ENCODE data around the gene MX1. TPM values are rescaled to one million over a fixed set of nuclear protein-coding genes. Genes with fewer than 3 reads are reported as not detected.

Gene MX1
- total and polyA plus RNA-seq, 7 donors: 2.2 to 14.9 (median 3.8) TPM

DNA sequence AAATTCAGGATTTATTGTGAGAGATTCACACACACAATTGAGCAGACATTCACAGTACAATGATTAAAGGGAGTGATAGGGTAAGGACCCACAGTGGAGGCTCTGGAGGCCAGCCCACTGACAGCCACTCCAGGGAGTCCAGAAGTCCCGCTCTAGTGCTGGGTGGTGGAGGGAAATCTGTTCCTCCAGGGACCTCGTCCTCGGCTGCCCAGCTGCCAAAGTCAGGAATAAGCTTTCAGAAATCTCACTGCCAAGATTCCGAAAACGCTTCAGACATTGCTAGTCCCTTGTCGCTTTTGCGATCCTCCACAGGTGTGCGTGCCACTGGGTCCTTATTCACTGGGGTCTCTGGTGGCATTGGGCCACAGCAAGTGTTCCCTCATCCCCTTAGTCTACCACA, 2.3 kb downstream of the MX1 start:
- peaks cover 0 to 30% (median 0%) of the 10 kb centered on the region in 3 donors for H3K27me3 ChIP-seq (ENCODE audit: insufficient read depth in 3 of 3, low read length in 2 of 3)
- no peak overlapping the region for H3K27ac ChIP-seq
- H3K36me3 ChIP-seq (ENCODE audit: insufficient read depth in 1 of 2, low read depth in 1 of 2): peaks cover 0 to 9% of the 10 kb centered on the region in 2 donors
- H3K9me3 ChIP-seq: no peaks in the 10 kb centered on the region
- ATAC-seq (no peak), DNase-seq (no peak)
- intact Hi-C loops (cut with DNase I): no loop called here
- H3K4me3 ChIP-seq: no peak overlapping the region
- TF ChIP-seq, protein P1, sequence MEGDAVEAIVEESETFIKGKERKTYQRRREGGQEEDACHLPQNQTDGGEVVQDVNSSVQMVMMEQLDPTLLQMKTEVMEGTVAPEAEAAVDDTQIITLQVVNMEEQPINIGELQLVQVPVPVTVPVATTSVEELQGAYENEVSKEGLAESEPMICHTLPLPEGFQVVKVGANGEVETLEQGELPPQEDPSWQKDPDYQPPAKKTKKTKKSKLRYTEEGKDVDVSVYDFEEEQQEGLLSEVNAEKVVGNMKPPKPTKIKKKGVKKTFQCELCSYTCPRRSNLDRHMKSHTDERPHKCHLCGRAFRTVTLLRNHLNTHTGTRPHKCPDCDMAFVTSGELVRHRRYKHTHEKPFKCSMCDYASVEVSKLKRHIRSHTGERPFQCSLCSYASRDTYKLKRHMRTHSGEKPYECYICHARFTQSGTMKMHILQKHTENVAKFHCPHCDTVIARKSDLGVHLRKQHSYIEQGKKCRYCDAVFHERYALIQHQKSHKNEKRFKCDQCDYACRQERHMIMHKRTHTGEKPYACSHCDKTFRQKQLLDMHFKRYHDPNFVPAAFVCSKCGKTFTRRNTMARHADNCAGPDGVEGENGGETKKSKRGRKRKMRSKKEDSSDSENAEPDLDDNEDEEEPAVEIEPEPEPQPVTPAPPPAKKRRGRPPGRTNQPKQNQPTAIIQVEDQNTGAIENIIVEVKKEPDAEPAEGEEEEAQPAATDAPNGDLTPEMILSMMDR (IDR thresholded peaks at IDR 0.05): no peak
- no peaks in the 10 kb centered on the region for H3K4me1 ChIP-seq
- 81 to 91% (median 83%) methylated on average over 8 of the region's 8 CpGs for WGBS, 3 donors

DNA sequence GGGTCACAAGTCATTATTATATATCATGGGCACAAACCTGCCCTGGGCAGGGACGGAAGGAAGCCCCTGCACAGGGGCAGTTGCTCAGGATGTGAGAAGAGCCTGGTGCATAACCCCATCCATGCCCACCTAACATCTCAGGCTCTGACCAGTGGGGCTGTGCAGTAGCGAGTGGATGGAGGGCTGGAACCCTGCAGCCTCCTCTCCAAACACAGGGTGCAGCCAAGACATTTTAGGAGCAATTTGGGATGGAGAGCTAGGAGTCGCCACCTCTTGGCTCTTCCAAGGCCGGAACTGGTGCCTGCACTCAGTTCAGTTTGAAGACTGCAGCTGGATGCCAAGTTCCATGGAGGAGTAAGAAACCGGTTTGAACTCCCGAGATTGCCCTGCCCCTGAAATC, 2.8 kb downstream of the MX1 start:
- no peak overlapping the region for H3K4me3 ChIP-seq
- H3K27me3 ChIP-seq (ENCODE audit: insufficient read depth in 3 of 3, low read length in 2 of 3): peaks cover 0 to 30% (median 0%) of the 10 kb centered on the region in 3 donors
- DNase-seq (no peak), ATAC-seq (no peak)
- H3K9me3 ChIP-seq: no peaks in the 10 kb centered on the region
- no peak overlapping the region for H3K27ac ChIP-seq
- WGBS, 3 donors: 75 to 82% (median 76%) methylated on average over 6 of the region's 6 CpGs
- peaks cover 0 to 9% of the 10 kb centered on the region in 2 donors for H3K36me3 ChIP-seq (ENCODE audit: insufficient read depth in 1 of 2, low read depth in 1 of 2)
- TF ChIP-seq, protein P1 (IDR thresholded peaks at IDR 0.05): no peak
- H3K4me1 ChIP-seq: no peaks in the 10 kb centered on the region
- intact Hi-C loops (cut with DNase I): no loop called here

DNA sequence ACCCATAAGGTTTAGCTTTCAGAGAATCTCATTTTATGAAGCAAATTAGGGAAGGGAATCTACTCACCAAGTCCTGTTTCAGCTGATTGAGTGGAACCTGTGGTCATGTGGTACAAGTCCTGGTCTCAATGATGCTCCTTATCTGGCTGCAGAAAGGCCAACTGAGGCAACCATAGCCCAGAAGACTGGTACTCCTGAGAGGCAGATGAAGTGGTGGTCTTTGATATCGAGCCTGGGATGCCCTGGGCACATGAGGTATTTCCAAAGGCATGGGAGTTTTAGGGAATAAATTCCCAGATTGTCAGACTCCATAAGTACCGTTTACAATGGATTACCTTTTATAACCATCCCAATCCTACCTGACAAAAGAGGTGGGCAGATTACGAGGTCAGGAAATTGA, 3.3 kb downstream of the MX1 start:
- intact Hi-C loops (cut with DNase I): no loop called here
- Histone ChIP-seq H3K27ac (no peak overlapping the region), H3K4me3 (no peak overlapping the region), H3K27me3 (ENCODE audit: insufficient read depth in 3 of 3, low read length in 2 of 3) (peaks cover 0 to 30% (median 0%) of the 10 kb centered on the region in 3 donors), H3K36me3 (ENCODE audit: insufficient read depth in 1 of 2, low read depth in 1 of 2) (peaks cover 0 to 9% of the 10 kb centered on the region in 2 donors), H3K4me1 (no peaks in the 10 kb centered on the region), H3K9me3 (no peaks in the 10 kb centered on the region)
- ATAC-seq (no peak), DNase-seq (no peak)
- WGBS, 3 donors: 81 to 95% (median 93%) methylated on average over 3 of the region's 3 CpGs
- TF ChIP-seq, protein P1 (IDR thresholded peaks at IDR 0.05): no peak

DNA sequence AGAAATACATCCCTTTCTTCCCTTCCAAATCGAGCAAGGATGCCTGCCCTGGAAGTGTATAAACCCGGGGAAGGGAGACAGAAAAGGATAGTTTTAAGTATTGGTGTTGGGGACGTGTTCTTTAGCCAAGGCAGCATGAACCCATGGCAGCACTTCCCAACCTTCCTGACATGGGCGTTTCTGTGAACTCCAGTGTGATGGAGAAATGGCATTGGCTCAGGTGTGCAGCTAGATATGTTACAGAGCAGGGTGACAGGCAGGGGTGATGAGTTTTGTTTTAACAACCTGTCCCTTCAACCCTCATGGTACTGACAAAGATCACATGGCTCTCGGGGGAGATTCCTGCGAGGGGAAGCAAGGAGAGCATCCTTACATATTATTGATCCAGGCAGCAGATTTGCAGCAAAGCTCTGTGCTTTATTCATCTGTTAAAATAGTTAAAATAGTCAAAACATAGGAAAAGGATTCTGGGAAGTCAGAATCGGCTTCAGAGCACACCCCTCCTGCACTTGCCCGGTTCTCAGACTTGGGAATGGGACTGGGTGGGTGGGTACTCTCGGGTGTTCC, 4.0 kb downstream of the MX1 start:
- ATAC-seq: no peak

More for the DNA sequence above, 4.0 kb downstream of the MX1 start:
- TF ChIP-seq, protein P1 (IDR thresholded peaks at IDR 0.05): no peak
- Histone ChIP-seq H3K4me3 (no peak overlapping the region), H3K27ac (no peak overlapping the region), H3K36me3 (ENCODE audit: insufficient read depth in 1 of 2, low read depth in 1 of 2) (peaks cover 0 to 12% of the 10 kb centered on the region in 2 donors), H3K4me1 (no peaks in the 10 kb centered on the region), H3K27me3 (ENCODE audit: insufficient read depth in 3 of 3, low read length in 2 of 3) (peaks cover 0 to 30% (median 0%) of the 10 kb centered on the region in 3 donors), H3K9me3 (no peaks in the 10 kb centered on the region)
- intact Hi-C loops (cut with DNase I): no loop called here
- WGBS, 3 donors: 72 to 73% (median 72%) methylated on average over 9 of the region's 9 CpGs
- no peak for DNase-seq
